Endothelial cell of umbilical vein (primary cell): Measurements from ENCODE around the gene LIN7B. TPM values are rescaled to one million over a fixed set of nuclear protein-coding genes. Genes with fewer than 3 reads are reported as not detected.

Experiments used
- BruUV-seq: library from RNA; stranded (reverse); fragments of 400-500 nt; replicated peaks from 2 replicates; lab custom pipeline; 2021; lab: Mats Ljungman, UMichigan
- CTCF ChIA-PET: fragments of 300-600, 350-600 bp; sonication (Branson Sonifier 250); formaldehyde crosslinking; loops from one replicate; lab custom pipeline; 2021; ENCODE audit warnings: antibody characterized with exemption, inconsistent platforms; lab: Charles Lee
- POLR2A ChIA-PET: fragments of 300-600, 350-600 bp; sonication (Branson Sonifier 250); formaldehyde crosslinking; loops from one replicate; lab custom pipeline; 2021; ENCODE audit warnings: antibody characterized with exemption, inconsistent platforms; lab: Charles Lee
- DNase-seq: peaks from one replicate; pipeline ENCODE4 v3.0.0-alpha.2; 2011; ENCODE audit warnings: low read depth, low spot score
- FAIRE-seq: peaks from 2 replicates; lab custom pipeline; 2011; peaks lifted over from hg19 to GRCh38; lab: Jason Lieb, UNC
- H2AFZ ChIP-seq: 2 replicates; pipeline ENCODE4 v1.6.0; 2012; ENCODE audit warnings: low read depth, low read length, control low read depth, inconsistent platforms
- H3K27ac ChIP-seq: 2 replicates; pipeline ENCODE4 v1.5.1; 2011; ENCODE audit warnings: low read depth, mild to moderate bottlenecking, control low read depth, low read length, moderate library complexity; ENCODE audit not compliant: insufficient read depth
- H3K27me3 ChIP-seq, 2 experiments: 2 replicates each; pipeline versions ENCODE4 v1.6.0 to v1.6.1; 2011; ENCODE audit warnings: low read length in 2 of 2, mixed read lengths in 1 of 2; ENCODE audit not compliant: control insufficient read depth in 2 of 2, insufficient read depth in 2 of 2
- H3K36me3 ChIP-seq, 2 experiments: 2 replicates in 1 of 2; 3 replicates in 1 of 2; pipeline ENCODE4 v1.5.1; 2011; ENCODE audit warnings: low read length in 2 of 2, mild to moderate bottlenecking in 1 of 2, moderate library complexity in 1 of 2; ENCODE audit not compliant: control insufficient read depth in 2 of 2, insufficient read depth in 2 of 2; ENCODE audit errors: extremely low read depth in 1 of 2
- H3K4me1 ChIP-seq: 3 replicates; pipeline ENCODE4 v1.5.1; 2011; ENCODE audit warnings: mild to moderate bottlenecking, low read length; ENCODE audit not compliant: control insufficient read depth, insufficient read depth; ENCODE audit errors: extremely low read depth
- H3K4me2 ChIP-seq: 2 replicates; pipeline ENCODE4 v1.6.1; 2011; ENCODE audit warnings: low read length, control low read depth, mixed read lengths; ENCODE audit not compliant: insufficient read depth
- H3K4me3 ChIP-seq, 3 experiments: fragments of 200-600 bp in 1 of 3; sonication (generic), shearing (Covaris generic) in 1 of 3; replicated peaks in 1 of 3; 2 replicates each; pipeline ENCODE4 v1.5.1; 2011 to 2016; ENCODE audit warnings: control low read depth in 3 of 3, low read length in 3 of 3, mild to moderate bottlenecking in 2 of 3, inconsistent platforms in 1 of 3, low read depth in 1 of 3, moderate library complexity in 1 of 3; ENCODE audit not compliant: insufficient read depth in 1 of 3
- H3K79me2 ChIP-seq: 2 replicates; pipeline ENCODE4 v1.6.0; 2012; ENCODE audit warnings: low read length, inconsistent platforms; ENCODE audit not compliant: control insufficient read depth, insufficient read depth
- H3K9ac ChIP-seq: replicated peaks from 2 replicates; pipeline ENCODE3; 2011; ENCODE audit warnings: low read length, control low read depth; ENCODE audit not compliant: insufficient read depth; ENCODE audit errors: extremely low read depth
- H3K9me1 ChIP-seq: replicated peaks from 3 replicates; pipeline ENCODE4 v1.6.0; 2011; ENCODE audit warnings: mild to moderate bottlenecking, low read length; ENCODE audit not compliant: control insufficient read depth, insufficient read depth; ENCODE audit errors: extremely low read depth
- H3K9me3 ChIP-seq: replicated peaks from 2 replicates; pipeline ENCODE4 v1.5.1; 2012; ENCODE audit warnings: low read length, inconsistent platforms; ENCODE audit not compliant: control insufficient read depth, insufficient read depth
- H4K20me1 ChIP-seq: replicated peaks from 2 replicates; pipeline ENCODE3; 2011; ENCODE audit warnings: mild to moderate bottlenecking, low read length; ENCODE audit not compliant: control insufficient read depth, insufficient read depth; ENCODE audit errors: extremely low read depth
- EZH2 ChIP-seq: IDR thresholded peaks from 2 replicates; pipeline ENCODE4 v1.6.1; 2012; ENCODE audit warnings: borderline replicate concordance, low read depth, mild to moderate bottlenecking, moderate library complexity, low read length, inconsistent platforms; ENCODE audit not compliant: severe bottlenecking
- FOS ChIP-seq: IDR thresholded peaks from 2 replicates; pipeline ENCODE4 v1.6.1; 2011; ENCODE audit warnings: mild to moderate bottlenecking, low read length, moderate library complexity, borderline replicate concordance; ENCODE audit not compliant: insufficient read depth
- GATA2 ChIP-seq: IDR thresholded peaks from 2 replicates; pipeline ENCODE4 v1.7.0; 2011; ENCODE audit warnings: low read depth, mild to moderate bottlenecking, moderate library complexity, mixed read lengths, low read length; ENCODE audit not compliant: insufficient read length, insufficient read depth
- JUN ChIP-seq: IDR thresholded peaks from 2 replicates; pipeline ENCODE4 v1.6.1; 2011; ENCODE audit warnings: borderline replicate concordance, low read depth; ENCODE audit not compliant: insufficient read length, insufficient read depth
- MYC ChIP-seq: IDR thresholded peaks from one replicate; pipeline ENCODE4 v1.6.1; 2011; ENCODE audit warnings: mild to moderate bottlenecking, low read depth, low read length
- POLR2A ChIP-seq: IDR thresholded peaks from 2 replicates; pipeline ENCODE4 v1.6.1; 2012; ENCODE audit warnings: low read depth, mild to moderate bottlenecking, control low read depth, low read length
- POLR2AphosphoS5 ChIP-seq: IDR thresholded peaks from 2 replicates; pipeline ENCODE4 v1.6.1; 2012; ENCODE audit warnings: low read depth, mild to moderate bottlenecking, control low read depth, low read length, moderate library complexity; ENCODE audit not compliant: insufficient read depth
- dilution Hi-C: fragments of 300-500 bp; cut with MboI; formaldehyde crosslinking; loops from one replicate; pipeline ENCODE4 v1.15.0; 2019; ENCODE audit warnings: low sequenced_read_pairs; ENCODE audit not compliant: extremely low pct_ligation_motif_present
- intact Hi-C: fragments of 100-400 bp; cut with micrococcal nuclease; formaldehyde crosslinking; loops from one replicate; pipeline ENCODE4 v1.10.0; 2022
- polyA plus RNA-seq, 4 experiments: library from polyadenylated mRNA; depleted of rRNA in 3 of 4; stranded (reverse) in 3 of 4; unstranded in 1 of 4; fragments of >200 nt; gene quantifications; 2 replicates each; pipeline versions ENCODE4 v1.2.1 to v1.2.3, GENCODE V29; 2011 to 2012; ENCODE audit warnings: missing spikeins in 1 of 4
- total RNA-seq: library from RNA; stranded (reverse); gene quantifications from 2 replicates; pipeline ENCODE4 v1.2.3, GENCODE V29; 2021
- TF ChIP-seq, protein P1 (sequence below): IDR thresholded peaks from 2 replicates; pipeline ENCODE4 v1.6.1; 2011; ENCODE audit not compliant: insufficient read depth, insufficient read length
- TF ChIP-seq, protein P2 (sequence below), 2 donors: IDR thresholded peaks; 1 replicate in 1 of 2; 2 replicates in 1 of 2; pipeline ENCODE4 v1.5.1; 2011; ENCODE audit warnings: low read length in 2 of 2, mild to moderate bottlenecking in 2 of 2, moderate library complexity in 2 of 2, control low read depth in 1 of 2, inconsistent platforms in 1 of 2, low read depth in 1 of 2; ENCODE audit not compliant: insufficient read depth in 1 of 2; ENCODE audit errors: extremely low read depth in 1 of 2

LIN7B gene
- total and polyA plus RNA-seq, 2 donors (not counting 3 experiments of a cell fraction or from before 2014, with no cell fraction given): 2.2 to 4.2 TPM

DNA sequence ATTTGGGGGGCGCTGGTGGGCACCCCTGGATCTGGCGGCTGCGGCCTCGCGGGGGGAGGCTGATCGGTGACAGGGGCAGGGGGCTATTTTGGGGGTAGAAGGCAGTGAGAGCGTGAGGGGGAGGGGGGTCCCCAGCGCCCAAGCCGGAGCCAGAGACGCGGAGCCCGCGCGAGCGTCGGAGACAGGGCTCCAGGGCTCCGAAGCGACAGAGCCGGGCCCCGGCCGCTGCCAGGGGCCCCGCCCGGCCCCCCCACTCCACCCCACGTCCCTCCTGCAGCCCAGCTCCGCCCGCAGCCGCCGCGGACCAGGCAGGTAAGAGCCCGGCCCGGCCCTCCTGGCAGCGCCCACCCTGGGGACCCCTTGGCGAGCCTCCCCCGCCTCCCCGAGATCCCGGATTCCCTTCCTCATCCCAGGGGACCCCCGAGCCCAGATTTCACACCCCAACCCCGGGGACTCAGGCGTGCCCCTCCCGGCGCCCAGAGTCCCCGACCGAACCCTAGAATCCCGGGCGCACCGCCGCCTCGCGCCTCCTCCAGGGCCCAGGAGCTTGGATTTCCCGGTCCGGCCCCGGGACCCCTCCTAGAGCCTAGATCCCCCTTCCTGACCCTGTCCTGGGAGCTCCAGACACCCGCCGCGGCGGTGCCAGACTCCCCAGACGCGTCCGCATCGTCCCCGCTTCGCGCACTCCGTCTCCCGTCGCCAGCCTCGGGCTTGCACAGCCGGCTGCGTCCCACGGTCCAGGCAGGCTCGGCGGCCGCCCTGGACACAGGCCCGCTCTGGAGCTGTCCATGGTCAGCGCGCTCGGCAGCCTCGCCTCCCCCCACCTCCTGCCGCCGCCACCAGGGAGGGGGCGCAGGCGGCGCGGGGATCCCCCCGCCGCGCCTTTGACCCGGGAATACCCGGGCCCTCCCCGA, 5.5 kb downstream of the LIN7B start, which contains the start of gene PPFIA3:
Gene PPFIA3, plus strand, starts transcription at position 134 of the 914 bp plus-strand sequence. CDS start 8,330 bp downstream, outside the sequence.
- Histone ChIP-seq H3K27me3 (peaks cover 4 to 8% of the 10 kb centered on the region in 2 experiments), H3K4me1 (peaks cover 12% of the 10 kb centered on the region), H3K9ac (peak within 1 kb of the TSS; percentile 69), H3K9me3 (no peaks in the 10 kb centered on the region), H3K4me3 (peak within 1 kb of the TSS; percentile 16 to 65 (median 57)), H3K79me2 (no peaks in the 10 kb centered on the region), H3K4me2 (peak within 1 kb of the TSS; percentile 41), H3K36me3 (no peaks in the 10 kb centered on the region), H4K20me1 (no peaks in the 10 kb centered on the region), H2AFZ (peak within 1 kb of the TSS; percentile 80), H3K9me1 (no peaks in the 10 kb centered on the region), H3K27ac (peak within 1 kb of the TSS; percentile 63)
- no TSS peak for BruUV-seq
- CTCF ChIA-PET: interaction anchor here (0.8 to 2.7 kb wide), 11 partner anchors 13 to 105 kb away, joined by 3 to 13 read pairs (median 5); no protein-coding TSS in a partner anchor
- DNase-seq (peak; percentile 51), FAIRE-seq (peak; percentile 73)
- intact Hi-C loops: loop anchor here (1.0 to 5.0 kb wide), 2 partner anchors 30 to 78 kb away; no protein-coding TSS in a partner anchor
- peak; percentile 24 for TF ChIP-seq POLR2AphosphoS5
- TF ChIP-seq POLR2A: no peak
- dilution Hi-C loops: no loop called here
- POLR2A ChIA-PET: no interaction called here

DNA sequence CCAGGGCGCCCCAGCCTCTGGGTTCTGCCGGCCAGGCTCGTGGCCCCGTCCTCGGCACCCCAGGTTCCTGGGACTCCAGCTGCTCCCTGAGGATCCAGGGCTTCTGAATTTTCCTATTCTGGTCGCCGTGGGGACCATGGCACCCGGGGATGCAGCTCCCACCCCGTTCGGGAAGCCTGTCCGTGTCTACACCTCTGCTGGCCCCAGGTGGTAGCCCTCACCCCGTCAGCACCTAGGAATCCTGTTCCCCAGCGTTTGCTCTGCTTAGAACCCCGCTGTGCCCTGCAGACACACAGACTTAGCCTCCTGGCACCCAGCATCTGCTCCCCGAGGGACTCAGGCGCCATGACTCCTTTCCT, 6.1 kb downstream of the LIN7B start:
- Histone ChIP-seq H4K20me1 (no peaks in the 10 kb centered on the region), H3K36me3 (no peaks in the 10 kb centered on the region), H2AFZ (no peak overlapping the region), H3K4me1 (peaks cover 9% of the 10 kb centered on the region), H3K9me1 (no peaks in the 10 kb centered on the region), H3K4me2 (no peak overlapping the region), H3K79me2 (no peaks in the 10 kb centered on the region), H3K9me3 (no peaks in the 10 kb centered on the region), H3K4me3 (no peak overlapping the region), H3K27me3 (peaks cover 4 to 8% of the 10 kb centered on the region in 2 experiments), H3K9ac (no peak overlapping the region), H3K27ac (no peak overlapping the region)
- TF ChIP-seq JUN (no peak), MYC (no peak), FOS (no peak), EZH2 (no peak), POLR2A (no peak), GATA2 (no peak), POLR2AphosphoS5 (no peak)
- TF ChIP-seq, protein P1, sequence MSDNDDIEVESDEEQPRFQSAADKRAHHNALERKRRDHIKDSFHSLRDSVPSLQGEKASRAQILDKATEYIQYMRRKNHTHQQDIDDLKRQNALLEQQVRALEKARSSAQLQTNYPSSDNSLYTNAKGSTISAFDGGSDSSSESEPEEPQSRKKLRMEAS: no peak
- TF ChIP-seq, protein P2, sequence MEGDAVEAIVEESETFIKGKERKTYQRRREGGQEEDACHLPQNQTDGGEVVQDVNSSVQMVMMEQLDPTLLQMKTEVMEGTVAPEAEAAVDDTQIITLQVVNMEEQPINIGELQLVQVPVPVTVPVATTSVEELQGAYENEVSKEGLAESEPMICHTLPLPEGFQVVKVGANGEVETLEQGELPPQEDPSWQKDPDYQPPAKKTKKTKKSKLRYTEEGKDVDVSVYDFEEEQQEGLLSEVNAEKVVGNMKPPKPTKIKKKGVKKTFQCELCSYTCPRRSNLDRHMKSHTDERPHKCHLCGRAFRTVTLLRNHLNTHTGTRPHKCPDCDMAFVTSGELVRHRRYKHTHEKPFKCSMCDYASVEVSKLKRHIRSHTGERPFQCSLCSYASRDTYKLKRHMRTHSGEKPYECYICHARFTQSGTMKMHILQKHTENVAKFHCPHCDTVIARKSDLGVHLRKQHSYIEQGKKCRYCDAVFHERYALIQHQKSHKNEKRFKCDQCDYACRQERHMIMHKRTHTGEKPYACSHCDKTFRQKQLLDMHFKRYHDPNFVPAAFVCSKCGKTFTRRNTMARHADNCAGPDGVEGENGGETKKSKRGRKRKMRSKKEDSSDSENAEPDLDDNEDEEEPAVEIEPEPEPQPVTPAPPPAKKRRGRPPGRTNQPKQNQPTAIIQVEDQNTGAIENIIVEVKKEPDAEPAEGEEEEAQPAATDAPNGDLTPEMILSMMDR (IDR thresholded peaks at IDR 0.05; ENCODE audit: extremely low read depth in 1 of 2, insufficient read depth in 1 of 2, low read depth in 1 of 2, low read length in 2 of 2): no peak
- DNase-seq (no peak), FAIRE-seq (no peak)
- no TSS peak for BruUV-seq
- intact Hi-C loops: no loop called here
- ChIA-PET POLR2A (no interaction called here), CTCF (interaction anchor here (0.8 to 2.7 kb wide), 11 partner anchors 13 to 105 kb away, joined by 3 to 13 read pairs (median 5); no protein-coding TSS in a partner anchor)
- dilution Hi-C loops: no loop called here
